HG02610 (cell line): ENCODE results near the gene GNB1.

Source experiments
- ATAC-seq: cut with Tn5 transposase; IDR thresholded peaks from one replicate; pipeline ENCODE4 v1.9.1; 2021; ENCODE audit warnings: mild to moderate bottlenecking, moderate library complexity; ENCODE audit not compliant: unreplicated experiment

GNB1 gene

DNA sequence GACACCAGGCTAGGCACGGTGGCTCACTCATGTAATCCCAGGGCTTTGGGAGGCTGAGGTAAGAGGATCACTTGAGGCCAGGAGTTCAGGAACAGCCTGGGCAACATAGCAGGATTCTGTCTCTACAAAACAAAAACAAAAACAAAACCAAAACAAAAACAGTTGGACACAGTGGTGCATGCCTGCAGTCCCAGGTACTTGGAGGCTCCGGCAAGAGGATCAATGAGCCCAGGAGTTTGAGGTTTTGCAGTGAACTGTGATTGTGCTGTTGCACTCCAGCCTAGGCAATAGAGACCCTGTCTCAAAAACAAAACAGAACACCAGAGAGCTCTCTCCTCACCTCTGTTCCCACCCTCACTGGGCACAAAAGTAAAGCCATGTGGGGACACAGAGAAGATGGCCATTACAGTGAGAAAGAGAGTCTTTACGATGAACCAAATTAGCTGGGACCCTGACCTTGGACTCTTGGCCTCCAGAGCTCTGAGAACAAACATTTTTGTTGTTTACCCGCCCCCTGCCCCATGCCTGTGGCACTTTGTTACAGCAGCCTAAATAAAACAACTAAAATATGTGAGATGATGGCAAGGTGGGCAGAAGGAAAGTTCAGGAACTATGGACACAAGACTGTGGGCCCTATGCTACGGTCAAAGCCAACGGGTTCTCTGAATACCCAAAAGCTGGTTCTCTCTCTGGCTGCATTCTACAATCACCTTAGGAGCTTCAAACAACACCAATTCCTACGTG is 122.5 kb downstream of the GNB1 start:
- ATAC-seq: no peak

DNA sequence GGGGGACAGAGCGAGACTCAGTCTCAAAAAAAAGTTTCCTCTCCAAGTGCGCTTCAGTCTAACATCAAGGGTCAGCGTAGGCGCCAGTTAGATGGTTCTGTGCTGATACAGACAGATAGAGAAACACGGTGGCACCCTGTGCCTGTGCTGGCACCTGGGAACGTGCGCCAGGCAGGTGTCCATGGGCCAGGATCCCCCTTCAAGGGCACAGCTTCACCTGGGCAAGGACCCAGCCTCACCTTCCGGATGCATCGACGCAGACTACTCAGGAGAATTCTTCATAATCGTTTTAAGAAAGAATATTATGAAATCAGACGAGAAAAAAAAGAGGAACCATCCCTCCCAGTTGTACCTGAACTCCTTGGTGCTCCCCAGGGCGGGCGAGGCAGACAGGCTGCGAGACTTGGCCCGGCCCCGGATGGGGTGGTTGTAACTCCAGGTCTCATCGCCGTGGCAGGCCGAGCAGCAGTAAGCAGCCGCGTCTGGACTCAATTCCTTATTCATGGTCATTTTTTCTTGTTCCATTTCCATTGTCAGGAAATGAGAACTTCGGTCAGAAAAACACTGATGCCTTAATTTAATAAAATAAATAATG is 125.9 kb downstream of the GNB1 start:
- ATAC-seq: no peak

GRCh38 chr1:1763657-1764621 is 126.9 kb downstream of the GNB1 start:
- no peak for ATAC-seq

DNA sequence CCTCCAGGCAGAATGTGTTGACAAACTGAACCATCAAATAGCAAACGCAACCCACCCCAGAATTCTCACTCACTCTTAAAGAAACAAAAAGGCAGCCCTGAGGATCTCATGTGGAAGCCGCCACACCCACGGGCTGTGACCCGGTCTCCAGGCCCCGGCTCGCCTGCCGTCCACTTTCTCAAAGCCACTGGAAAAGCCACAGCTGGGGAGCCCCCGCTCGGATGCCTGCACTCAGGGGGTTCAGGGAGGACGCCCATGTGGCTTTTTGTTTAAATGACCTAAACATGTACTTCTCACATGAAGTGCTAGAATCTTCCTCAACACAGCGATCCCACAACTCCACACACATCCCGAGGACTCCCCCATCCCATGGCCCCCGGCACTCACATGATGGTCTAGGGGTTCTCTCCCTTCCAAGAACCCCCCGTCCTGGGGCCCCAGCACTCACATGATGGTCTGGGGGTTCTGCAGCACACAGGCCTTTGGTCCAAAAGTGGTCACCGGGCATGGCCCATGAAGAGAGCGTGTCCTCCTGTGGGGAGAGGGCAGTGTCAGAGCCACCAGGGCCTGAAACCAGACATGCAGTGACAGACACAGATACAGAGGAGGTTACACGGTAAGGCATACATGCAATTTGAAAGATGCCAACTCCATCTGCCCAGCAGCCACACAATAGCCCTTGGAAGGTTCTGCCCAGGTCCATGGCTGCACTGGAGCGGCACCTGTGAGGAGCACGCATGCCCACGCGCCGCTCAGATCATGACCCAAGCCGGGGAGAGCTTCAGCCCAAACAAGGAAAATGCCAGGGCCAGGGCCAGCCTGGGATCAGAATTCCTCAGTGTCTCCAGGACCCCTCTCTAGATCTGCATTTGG is 129.1 kb downstream of the GNB1 start:
- ATAC-seq: no peak

GRCh38 chr1:1760715-1761114 is 130.2 kb downstream of the GNB1 start:
- ATAC-seq: no peak

- no peak for ATAC-seq
Measured at GRCh38 chr1:1760345-1760650, 130.6 kb downstream of the GNB1 start.

DNA sequence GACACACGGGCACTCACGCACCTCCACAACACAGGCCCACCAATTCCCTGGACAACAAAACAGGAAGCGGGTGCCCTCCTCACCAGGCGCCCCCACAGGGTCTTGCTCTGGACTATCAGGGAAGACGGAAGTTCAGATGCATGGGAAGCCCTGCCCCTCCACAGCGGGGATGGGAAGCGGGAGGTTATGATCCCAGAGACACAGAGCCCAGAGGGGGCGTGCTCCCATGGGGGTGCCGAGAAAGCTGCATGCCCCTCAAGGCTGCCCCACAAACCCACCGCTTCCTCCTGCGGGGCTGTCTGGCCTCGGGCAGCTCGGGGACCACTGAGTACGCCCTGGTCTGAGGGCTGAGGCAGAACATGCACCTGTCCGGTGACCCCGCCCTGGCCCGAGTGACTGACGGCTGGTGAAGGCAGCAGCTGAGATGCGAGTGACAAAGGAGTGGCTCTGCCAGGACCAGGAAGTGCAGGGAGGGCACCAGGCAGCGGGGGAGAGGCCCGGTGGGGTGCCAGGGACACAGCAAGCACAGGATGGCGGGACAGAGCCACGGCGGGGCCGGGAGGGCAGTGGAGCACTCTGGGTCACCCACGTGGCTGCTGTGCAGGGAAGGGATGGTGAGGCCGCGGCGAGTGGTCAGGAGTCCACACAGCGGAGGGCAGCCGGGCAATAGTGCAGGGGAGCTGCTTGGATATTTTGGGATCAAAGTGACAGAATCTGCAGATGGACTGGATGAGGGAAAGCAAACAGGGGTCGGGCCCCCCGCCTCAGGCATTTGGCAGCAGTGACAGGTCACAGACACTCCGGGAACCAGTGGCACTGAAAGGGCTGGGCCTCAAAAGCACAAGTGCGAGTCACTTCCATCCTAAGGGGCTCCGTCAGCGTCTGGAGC is 131.2 kb downstream of the GNB1 start:
- no peak for ATAC-seq

DNA sequence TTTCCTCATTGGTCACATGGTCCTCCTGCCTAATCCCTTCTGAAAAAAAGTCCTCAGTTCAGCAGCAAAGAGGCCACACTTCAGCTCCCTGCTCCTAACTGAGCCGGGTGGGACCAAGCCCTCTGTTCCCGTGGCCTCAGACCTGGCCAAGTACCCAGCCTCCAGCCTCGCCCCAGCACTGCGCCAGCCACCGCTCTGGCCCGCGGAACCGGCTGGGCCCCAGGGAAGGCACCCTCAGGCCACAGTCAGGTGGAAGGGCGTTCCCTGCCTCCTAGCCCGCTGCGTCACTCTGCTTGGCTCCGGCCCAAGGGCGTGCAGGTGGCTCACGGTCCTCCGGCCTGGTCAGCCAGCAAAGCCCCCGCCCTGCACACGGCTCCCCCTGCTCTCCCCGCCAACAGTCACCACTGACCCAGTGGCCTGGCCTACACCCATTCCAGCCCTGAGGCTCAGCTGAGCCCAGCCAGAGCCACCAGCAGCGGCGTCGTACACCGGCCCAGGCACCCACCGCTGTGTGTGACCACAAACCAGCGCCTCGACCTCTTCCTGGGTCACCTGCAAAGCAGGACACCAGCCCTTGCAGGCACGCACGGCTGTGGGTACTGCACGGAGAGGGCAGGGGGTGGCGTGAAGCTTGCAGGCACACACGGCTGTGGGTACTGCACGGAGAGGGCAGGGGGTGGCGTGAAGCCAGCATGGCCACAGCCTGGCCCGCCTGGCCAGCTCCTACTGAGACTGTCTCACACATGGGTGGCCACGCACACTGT is 132.0 kb downstream of the GNB1 start:
- ATAC-seq: no peak

- ATAC-seq: no peak
Measured at GRCh38 chr1:1758059-1758621, 132.7 kb downstream of the GNB1 start.

DNA sequence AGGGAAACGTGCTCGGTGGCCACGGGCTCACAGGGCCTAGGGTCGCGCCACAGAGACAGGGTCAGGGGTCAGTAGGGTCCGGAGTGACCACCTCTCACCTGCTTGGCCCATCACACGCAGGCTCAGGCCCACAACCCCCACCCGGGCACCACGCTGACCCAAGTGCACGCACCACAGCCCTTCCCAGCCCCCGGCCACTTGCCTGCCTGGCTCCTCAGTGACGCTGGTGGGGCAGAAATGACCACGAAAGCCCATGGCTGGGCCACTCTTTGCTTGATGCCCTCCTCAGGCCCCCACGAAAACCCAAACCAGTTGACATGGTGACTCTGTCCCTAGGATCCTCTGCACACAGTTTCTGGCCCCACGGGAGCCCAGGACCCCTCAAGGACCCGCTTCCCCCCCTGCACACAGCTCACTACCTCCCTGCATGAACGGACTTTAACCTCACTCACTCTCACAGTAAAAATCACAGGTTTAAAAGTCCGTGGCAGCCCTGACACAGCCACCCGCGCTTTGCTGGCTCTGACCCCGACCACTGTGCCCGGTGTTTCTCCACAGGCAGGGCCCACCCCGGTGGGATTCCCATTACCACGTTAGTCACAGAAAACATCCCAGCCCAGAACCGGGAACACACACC is 133.3 kb downstream of the GNB1 start:
- no peak for ATAC-seq

DNA sequence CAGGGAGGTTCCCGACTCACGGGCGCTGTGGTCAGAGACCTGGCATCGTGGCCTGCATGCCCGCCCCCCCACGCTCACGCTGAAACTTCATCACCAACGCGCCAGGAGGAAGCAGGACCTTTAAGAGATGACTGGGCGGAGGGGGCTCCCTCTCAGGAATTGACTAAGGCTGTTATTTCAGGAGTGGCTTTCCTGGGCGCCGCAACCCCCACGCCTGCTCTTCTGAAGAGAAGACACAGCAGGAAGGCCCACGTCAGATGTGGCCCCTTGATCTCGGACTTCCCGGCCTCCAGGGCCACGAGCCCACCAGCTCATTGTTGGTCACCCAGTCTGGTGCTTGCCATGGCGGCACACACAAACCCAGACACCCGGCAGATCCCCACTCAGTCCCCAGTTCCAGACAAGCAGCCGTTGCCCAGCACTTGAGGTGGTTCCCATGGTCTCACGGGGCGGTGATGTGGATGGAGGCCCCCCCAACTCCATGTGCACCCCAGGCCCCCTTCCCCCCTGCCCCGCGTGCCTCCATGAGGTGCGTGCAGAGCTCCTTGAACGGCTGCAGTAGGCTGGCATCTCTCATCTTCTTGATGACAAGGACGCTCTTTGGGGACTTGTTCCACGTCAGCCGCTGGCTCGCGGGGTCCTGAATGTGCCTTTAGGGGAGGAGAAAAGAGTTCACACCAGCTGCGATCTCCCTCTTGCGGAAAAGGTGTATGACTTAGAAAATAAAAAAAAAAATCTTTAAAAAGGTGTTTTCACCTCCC is 134.0 kb downstream of the GNB1 start:
- no peak for ATAC-seq

- no peak for ATAC-seq
Measured at GRCh38 chr1:1755852-1756251, 135.0 kb downstream of the GNB1 start.

DNA sequence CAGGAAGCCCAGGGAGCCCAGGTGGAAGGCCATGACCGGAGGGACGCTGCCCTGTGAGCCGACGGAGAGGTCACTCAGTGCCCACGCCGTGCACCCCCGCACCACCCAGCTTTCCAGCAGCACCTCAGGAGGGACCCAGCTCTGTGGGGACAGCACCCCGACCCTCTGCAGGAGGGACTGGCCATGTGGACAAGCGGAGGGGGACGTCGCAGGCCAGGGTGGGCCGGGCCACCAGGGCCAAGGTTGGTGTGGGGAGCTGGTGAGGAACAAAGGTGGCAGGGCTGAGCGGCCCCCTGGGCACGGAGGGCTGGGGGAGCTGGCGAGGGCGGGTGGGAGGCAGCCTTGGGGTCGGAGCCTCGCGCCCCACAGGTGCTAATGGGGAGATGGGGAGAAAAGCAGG is 135.5 kb downstream of the GNB1 start:
- no peak for ATAC-seq

DNA sequence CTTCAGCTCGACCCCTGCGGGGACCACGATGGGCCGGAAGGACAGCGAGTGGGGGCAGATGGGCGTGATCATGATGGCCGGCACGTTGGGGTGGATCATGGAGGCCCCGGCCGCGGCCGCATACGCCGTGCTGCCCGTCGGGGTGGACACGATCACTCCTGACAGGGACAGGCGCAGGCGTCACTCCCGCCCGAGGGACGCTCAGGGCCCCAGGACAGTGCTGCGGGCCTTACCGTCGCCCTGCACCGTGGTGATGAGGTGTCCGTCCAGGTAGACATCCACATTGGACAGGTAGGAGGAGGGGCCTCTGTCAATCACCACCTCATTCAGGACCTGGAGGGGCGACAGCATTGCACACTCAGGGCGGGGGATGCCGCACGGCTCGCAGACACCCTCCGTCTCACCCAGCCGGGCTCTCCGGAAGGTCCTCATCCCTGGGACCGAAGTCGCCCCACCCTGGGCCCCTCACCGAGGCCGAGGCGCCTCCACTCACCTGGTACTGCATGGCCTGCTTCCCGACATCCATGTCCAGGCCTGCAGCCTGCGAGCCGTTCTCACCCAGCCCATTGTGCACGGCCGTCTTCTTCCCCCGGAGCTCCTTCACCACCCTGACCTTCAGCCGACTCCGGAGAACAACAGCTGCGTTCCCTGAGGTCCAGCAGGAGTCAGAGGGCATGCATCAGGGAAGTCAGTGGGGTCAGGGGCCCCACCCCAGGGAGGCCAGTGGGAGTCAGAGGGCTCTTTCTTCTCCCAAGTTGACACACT is 136.7 kb downstream of the GNB1 start:
- no peak for ATAC-seq

DNA sequence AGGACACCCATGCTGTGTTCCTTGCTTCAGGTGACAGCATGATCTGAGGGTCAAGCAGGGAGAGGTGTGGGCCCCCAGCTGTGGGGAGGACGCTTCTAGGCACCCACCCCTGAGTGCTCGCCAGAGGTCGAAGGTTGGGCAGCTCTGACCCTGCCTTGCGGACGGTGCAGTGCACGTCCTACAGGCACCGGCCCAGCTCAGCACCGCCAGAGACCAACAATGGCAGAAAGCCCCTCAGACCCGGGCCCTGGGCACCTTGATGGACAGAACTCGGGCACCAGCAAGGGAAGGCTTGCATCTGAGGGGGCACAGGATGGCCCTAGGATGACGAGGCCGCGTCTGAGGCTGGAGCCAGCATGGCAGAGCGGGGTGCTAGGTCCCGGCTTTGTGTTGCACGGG is 137.3 kb downstream of the GNB1 start:
- no peak for ATAC-seq

DNA sequence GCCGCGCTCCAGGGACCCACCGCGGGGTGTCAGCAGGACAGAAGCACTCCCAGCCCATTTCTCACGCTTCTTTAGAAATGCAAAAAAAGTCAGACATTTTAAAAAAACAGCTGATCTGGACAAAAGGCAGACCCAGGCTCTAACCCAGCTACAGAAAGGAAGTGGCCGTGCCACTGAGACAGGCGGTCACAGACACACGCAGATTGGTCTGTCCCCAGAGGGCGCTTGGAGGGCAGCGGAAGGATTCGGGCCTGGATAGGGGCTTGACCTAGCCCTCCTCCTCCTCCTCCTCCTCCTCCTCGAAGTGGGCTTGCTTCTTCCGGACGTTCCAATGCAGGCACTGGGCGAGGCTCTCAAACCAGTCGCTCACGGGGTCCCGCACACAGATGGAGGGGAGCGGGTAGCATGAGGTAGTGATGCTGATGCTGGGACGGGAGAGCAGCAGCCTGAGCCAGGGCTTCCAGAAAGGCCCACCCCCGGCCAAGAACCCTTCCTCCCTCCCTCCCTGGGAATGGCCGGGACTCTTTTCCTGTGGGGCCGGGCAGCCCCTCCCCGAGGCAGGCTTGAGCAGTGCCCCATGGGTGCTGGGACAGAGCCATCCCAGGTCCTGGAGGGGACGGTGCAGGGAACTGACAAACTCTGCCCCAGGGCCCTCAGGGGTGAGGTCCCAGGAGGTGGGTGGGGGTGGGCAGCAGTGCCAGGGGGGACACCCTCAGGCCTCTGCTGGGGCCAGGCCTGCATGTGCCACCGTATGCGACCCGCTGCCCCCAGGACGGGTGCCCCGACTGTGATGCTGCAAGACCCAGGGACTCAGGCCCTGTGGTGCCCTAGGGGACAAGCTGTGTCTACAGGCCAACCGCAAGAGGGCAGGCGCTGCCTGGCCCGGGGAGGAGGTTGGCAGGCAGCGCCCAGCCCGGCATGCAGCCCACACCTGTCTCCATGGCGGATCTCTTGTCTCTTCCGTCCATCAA is 138.0 kb downstream of the GNB1 start:
- ATAC-seq: no peak
